ENCODE measurements around the gene SLC30A9. TPM values are rescaled to one million over a fixed set of nuclear protein-coding genes. Genes with fewer than 3 reads are reported as not detected.

SLC30A9 gene
- total and polyA plus RNA-seq, 2 experiments from 2014 or later, result 67.3 to 74.6 TPM

DNA sequence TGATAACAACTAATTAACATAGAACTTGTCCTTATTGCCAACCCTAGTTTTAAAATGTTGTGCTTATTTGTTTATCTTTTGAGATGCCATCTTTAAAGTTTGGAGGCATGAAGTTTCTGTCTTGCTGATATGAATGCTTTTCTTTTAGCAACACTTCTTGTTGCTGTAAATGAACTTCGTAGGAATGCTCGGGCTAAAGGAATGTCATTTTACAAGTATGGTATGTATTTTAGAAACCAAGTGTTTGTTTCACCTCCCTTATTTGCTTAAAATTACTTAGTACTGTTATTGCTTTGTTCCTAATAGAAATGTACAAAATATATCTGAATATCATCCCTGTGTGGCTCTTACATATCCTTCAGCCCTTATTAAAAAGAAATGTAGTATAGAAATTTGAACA is 76.1 kb downstream of the SLC30A9 start (continued):
- TF ChIP-seq, protein P1, sequence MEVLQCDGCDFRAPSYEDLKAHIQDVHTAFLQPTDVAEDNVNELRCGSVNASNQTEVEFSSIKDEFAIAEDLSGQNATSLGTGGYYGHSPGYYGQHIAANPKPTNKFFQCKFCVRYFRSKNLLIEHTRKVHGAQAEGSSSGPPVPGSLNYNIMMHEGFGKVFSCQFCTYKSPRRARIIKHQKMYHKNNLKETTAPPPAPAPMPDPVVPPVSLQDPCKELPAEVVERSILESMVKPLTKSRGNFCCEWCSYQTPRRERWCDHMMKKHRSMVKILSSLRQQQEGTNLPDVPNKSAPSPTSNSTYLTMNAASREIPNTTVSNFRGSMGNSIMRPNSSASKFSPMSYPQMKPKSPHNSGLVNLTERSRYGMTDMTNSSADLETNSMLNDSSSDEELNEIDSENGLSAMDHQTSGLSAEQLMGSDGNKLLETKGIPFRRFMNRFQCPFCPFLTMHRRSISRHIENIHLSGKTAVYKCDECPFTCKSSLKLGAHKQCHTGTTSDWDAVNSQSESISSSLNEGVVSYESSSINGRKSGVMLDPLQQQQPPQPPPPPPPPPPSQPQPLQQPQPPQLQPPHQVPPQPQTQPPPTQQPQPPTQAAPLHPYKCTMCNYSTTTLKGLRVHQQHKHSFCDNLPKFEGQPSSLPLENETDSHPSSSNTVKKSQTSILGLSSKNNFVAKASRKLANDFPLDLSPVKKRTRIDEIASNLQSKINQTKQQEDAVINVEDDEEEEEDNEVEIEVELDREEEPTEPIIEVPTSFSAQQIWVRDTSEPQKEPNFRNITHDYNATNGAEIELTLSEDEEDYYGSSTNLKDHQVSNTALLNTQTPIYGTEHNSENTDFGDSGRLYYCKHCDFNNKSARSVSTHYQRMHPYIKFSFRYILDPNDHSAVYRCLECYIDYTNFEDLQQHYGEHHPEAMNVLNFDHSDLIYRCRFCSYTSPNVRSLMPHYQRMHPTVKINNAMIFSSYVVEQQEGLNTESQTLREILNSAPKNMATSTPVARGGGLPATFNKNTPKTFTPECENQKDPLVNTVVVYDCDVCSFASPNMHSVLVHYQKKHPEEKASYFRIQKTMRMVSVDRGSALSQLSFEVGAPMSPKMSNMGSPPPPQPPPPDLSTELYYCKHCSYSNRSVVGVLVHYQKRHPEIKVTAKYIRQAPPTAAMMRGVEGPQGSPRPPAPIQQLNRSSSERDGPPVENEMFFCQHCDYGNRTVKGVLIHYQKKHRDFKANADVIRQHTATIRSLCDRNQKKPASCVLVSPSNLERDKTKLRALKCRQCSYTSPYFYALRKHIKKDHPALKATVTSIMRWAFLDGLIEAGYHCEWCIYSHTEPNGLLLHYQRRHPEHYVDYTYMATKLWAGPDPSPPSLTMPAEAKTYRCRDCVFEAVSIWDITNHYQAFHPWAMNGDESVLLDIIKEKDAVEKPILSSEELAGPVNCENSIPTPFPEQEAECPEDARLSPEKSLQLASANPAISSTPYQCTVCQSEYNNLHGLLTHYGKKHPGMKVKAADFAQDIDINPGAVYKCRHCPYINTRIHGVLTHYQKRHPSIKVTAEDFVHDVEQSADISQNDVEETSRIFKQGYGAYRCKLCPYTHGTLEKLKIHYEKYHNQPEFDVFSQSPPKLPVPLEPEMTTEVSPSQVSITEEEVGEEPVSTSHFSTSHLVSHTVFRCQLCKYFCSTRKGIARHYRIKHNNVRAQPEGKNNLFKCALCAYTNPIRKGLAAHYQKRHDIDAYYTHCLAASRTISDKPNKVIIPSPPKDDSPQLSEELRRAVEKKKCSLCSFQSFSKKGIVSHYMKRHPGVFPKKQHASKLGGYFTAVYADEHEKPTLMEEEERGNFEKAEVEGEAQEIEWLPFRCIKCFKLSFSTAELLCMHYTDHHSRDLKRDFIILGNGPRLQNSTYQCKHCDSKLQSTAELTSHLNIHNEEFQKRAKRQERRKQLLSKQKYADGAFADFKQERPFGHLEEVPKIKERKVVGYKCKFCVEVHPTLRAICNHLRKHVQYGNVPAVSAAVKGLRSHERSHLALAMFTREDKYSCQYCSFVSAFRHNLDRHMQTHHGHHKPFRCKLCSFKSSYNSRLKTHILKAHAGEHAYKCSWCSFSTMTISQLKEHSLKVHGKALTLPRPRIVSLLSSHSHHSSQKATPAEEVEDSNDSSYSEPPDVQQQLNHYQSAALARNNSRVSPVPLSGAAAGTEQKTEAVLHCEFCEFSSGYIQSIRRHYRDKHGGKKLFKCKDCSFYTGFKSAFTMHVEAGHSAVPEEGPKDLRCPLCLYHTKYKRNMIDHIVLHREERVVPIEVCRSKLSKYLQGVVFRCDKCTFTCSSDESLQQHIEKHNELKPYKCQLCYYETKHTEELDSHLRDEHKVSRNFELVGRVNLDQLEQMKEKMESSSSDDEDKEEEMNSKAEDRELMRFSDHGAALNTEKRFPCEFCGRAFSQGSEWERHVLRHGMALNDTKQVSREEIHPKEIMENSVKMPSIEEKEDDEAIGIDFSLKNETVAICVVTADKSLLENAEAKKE (CRISPR knock-in tag; IDR thresholded peaks at IDR 0.05), result no peak

DNA sequence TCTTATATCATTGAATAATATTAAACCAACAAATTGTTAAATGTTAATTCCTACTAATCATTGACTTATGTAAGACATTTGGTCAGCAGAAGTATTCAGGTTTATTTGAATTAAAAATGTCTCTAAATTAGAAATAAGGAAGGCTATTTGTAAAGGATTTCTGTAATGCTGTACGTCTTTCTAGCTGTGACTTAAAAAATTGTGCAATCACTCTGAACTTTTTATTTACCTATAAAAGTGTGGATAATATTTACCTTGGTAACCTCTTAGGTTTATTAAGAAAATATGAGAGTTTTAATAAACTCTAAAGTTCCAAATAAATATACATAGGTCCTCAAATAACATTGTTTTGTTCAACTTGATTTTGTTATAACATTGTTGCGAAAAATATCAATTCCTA is 76.9 kb downstream of the SLC30A9 start:
- no peak overlapping the region for H3K4me2 ChIP-seq
- H4K20me1 ChIP-seq (replicated peaks; ENCODE audit: insufficient read depth), result no peaks in the 10 kb centered on the region
- peaks cover 9% of the 10 kb centered on the region; the same call in 2 of the 3 replicates for H3K36me3 Mint-ChIP-seq (ENCODE audit: low read depth)
- ATAC-seq (no peak), DNase-seq (ENCODE audit: low spot score) (no peak)
- H3K27me3 Mint-ChIP-seq (ENCODE audit: insufficient read depth, low read depth, poor library complexity), result no peaks in the 10 kb centered on the region
- no peaks in the 10 kb centered on the region for H3K4me1 ChIP-seq (ENCODE audit: insufficient read depth)
- no peak overlapping the region for H3K27ac Mint-ChIP-seq
- no peak overlapping the region for H3K4me3 Mint-ChIP-seq
- H3K4me1 Mint-ChIP-seq, result no peaks in the 10 kb centered on the region
- H3K36me3 ChIP-seq (ENCODE audit: insufficient read depth), result no peaks in the 10 kb centered on the region
- H2AFZ ChIP-seq, result no peak overlapping the region
- TF ChIP-seq ZNF331 (CRISPR knock-in tag; IDR thresholded peaks at IDR 0.05; ENCODE audit: low read depth), result no peak
- no peak for TF ChIP-seq EZH2 (IDR thresholded peaks at IDR 0.05; ENCODE audit: low read depth, unreplicated experiment)
- no peak for TF ChIP-seq CREB1 (CRISPR knock-in tag; IDR thresholded peaks at IDR 0.05; ENCODE audit: low read depth)
- TF ChIP-seq, protein P2, sequence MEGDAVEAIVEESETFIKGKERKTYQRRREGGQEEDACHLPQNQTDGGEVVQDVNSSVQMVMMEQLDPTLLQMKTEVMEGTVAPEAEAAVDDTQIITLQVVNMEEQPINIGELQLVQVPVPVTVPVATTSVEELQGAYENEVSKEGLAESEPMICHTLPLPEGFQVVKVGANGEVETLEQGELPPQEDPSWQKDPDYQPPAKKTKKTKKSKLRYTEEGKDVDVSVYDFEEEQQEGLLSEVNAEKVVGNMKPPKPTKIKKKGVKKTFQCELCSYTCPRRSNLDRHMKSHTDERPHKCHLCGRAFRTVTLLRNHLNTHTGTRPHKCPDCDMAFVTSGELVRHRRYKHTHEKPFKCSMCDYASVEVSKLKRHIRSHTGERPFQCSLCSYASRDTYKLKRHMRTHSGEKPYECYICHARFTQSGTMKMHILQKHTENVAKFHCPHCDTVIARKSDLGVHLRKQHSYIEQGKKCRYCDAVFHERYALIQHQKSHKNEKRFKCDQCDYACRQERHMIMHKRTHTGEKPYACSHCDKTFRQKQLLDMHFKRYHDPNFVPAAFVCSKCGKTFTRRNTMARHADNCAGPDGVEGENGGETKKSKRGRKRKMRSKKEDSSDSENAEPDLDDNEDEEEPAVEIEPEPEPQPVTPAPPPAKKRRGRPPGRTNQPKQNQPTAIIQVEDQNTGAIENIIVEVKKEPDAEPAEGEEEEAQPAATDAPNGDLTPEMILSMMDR (conservative IDR thresholded peaks at IDR 0.05; ENCODE audit: low read depth in 2 of 2), result no peak
- TF ChIP-seq, protein P3, sequence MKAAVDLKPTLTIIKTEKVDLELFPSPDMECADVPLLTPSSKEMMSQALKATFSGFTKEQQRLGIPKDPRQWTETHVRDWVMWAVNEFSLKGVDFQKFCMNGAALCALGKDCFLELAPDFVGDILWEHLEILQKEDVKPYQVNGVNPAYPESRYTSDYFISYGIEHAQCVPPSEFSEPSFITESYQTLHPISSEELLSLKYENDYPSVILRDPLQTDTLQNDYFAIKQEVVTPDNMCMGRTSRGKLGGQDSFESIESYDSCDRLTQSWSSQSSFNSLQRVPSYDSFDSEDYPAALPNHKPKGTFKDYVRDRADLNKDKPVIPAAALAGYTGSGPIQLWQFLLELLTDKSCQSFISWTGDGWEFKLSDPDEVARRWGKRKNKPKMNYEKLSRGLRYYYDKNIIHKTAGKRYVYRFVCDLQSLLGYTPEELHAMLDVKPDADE (IDR thresholded peaks at IDR 0.05), result no peak
- no peak for TF ChIP-seq POLR2AphosphoS5 (IDR thresholded peaks at IDR 0.05; ENCODE audit: low read depth)
- no peak for TF ChIP-seq NANOG (IDR thresholded peaks at IDR 0.05; ENCODE audit: borderline replicate concordance)
- no peak for TF ChIP-seq ZNF114 (CRISPR knock-in tag; IDR thresholded peaks at IDR 0.05)
- no peak for TF ChIP-seq STAT1 (IDR thresholded peaks at IDR 0.05; ENCODE audit: unreplicated experiment)
- no peaks in the 10 kb centered on the region for H3K27me3 ChIP-seq (ENCODE audit: insufficient read depth)
- H3K9me3 Mint-ChIP-seq, result no peaks in the 10 kb centered on the region
- H3K4me3 ChIP-seq, result no peak overlapping the region
- H3F3A ChIP-seq (replicated peaks; ENCODE audit: low read depth), result no peaks in the 10 kb centered on the region
- no peaks in the 10 kb centered on the region for H3K79me2 ChIP-seq (replicated peaks; ENCODE audit: insufficient read depth)
- H3K9me2 ChIP-seq (ENCODE audit: insufficient read depth), result no peaks in the 10 kb centered on the region
- H3K27ac ChIP-seq (ENCODE audit: low read depth), result no peak overlapping the region

Data from GM23338 (cell line).